HuH-7.5 (cell line): ENCODE measurements around the gene ABI3BP.

Experiments used
- DNase-seq: peaks from one replicate; pipeline ENCODE4 v3.0.0; 2011; ENCODE audit warnings: low spot score

ABI3BP gene

DNA sequence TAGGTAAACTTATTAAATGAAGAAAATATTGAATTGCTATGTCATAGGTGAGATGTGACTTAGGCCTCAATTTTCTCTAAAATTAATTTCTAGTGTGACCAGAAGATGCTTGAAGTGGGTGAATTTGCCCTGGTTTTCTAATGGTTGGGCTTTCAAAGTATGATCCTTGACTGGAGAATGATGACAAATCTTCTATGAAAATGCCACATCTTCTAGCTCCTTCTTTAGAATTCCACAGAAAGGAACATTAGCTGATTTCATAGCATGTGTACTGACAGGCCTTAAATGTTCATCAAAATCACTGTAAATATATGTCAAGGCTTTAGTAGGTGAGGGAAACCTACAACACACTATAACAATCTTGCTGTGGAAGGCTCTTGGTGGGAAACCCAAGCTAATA lies 8.9 kb downstream of the ABI3BP start:
- DNase-seq, result no peak

DNA sequence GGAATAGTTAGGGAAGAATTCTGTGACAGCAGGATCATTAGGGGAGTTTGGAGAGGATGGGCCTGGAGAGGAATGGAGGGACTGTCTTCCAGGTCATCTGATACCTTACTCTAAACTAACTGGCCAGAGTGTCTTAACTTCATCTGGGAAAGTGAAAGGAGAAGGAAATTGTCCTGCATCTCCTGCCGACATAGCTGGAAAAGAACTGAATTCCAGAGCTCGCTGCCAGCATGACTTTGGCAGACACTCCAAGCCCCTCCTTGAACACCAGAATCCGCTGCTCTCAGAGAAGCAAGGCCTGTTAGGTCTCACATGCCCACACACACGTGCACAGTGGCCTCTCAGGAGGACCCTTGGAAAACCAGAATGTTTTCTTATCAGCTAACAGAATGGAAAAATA lies 10.5 kb downstream of the ABI3BP start:
- DNase-seq, result no peak

DNA sequence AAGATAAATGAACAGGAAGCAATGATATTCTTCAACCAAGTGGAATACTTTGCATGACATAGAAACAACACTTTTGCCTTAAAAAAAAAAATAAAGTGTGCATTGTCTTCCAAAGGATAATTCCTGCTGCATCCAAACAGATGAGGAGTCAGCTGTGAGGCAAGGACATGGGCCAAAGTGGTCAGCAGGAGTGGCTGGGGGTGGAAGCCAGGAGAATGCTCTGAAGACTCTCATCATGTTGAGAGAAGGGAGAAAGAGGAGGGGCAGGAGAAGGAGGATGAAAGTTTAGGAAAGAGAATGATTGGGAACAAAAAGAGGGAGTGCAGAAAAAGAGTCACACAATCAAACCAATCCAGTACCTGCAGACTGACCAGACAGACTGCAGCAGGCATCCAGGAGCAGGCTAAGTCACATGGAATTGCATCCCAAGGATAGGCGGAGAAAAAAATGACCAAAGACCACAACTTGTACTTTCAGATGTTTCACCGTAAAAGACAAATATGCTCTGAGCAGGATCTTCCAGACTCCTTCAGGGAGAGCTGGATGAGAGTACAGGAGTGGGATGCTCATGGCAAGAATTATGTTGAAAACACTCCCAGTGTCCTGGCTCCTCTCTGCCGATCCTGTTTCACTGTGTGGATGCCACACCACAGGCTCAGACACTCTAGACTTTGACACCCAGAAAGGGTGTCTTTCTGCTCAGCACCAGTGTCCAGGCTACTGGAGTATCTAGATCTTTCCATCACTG lies 11.9 kb downstream of the ABI3BP start:
- DNase-seq, result no peak

DNA sequence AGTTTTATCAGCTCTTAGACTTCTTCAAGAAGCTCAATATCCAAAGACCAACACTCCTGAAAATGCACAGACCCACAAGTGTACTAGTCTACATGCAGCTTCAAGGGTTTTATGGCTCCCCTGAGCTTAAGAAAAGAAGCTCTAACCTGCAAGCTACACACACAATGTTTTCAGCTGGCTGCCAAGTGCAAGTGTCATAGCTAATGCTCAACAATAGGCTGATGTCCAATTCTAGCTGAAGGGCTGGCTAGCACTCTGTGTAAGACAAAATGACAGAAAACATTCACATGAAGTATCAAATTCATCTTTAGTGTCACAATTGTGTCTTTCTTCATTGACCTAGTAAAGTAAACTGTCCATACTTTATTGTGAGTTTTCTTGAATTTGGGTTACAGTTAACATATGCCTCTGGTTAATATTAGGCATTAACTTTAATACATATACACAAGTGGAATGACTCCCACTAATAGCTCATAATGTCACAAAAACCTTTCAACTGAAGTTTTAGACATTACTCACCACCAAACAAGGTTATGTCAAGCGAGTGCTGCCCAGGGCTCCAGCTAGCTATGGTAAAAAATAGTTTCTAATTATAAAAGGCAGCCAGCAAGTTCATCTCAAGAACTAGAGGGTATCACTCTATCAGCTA lies 15.1 kb downstream of the ABI3BP start:
- DNase-seq, result no peak

DNA sequence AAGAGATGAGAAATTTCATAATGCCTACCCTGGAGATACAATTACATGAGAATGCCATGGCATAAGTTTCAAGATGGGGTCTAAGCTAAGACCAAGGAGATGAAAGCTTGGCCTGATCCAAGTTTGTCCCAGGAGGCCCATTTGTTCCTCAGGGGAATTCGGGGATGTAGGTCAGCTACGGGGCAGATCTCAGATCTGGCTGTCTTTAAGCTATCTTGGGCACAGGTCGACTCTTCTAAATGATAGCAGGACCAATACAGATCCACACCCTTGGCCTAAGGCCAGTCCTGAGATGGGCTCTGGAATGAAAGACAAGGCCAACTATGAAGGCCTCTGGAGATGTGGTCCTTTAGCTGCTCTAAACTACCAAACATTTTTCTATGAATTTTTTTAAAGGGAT lies 16.6 kb downstream of the ABI3BP start:
- DNase-seq, result no peak

DNA sequence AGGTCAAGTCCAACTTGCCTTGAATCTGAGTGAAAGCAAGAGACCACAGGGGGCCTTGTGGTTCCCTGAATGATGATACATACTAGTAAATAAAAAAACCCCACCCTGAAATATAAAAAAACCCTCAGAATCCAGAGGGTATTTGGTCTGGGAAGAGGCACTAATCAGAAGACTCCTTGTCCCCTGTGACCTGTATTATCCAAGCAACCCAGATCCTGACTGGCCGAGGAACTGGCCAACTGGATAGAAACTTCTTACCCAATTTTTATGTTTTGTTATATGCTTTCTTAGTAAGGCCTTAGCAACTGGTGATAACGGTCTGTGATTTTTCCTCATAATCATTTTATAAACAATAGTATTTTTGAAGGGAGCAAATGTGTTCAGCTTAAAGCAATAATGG lies 17.5 kb downstream of the ABI3BP start:
- DNase-seq, result no peak

DNA sequence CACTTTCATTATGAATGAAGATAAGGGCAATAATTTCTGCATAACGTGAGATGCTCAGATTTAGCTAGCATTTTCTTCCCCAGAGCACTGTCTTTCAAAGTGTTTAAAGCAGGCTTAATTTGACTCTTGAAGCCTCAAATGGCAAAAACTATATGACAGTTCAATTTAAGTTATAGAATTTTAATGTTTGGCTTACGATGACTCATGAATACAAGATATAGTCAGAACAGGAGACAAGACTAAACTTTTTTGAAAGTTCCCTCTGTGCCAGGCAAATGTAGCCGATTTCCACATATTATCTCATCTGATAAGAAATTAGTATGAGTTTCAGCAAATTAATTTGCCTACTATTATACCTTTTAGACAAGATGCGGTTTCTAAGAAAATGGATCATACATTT lies 19.6 kb downstream of the ABI3BP start:
- DNase-seq, result no peak

DNA sequence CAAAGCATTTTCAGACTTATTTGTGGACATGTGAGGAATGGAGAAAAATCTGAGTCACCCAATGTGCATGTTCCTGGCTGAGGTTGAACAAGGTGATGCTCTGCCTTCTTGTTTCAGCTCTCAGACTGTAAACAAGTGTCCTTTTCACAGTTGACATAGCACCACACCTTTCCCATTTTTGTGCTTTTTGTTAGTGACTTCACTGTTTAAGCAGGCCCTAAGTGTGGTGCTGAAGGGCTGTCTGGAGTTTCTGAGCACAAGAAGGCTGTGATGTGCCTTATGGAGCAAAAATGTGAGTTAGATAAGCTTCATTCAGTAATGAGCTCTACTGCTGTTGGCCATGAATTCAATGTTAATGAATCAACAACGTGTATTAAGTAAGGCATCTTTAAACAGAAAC lies 20.4 kb downstream of the ABI3BP start:
- DNase-seq, result no peak

DNA sequence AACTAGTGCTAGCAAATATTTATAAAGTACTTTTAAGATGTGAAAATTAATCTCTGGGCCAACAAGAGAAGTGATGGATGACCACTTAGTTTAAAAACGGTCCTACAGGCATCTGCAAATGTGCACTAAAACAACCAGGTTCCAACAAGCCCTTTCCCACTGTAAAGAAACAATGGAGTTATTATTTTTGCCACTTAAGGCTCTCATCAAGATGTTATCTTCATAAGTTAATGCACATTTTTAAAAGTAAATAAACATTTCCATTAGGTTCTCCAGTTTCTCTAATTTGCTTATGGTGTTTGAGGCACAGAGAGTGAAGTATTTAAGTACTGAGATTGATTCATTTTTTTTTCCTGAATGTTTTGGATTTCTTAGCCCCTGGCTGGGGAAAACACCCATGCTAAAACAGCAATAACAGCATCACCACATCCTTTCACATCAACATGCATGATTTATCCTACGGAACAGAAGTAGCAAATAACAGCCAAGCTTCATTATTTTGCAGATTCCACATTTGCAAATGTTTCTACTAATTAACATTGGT lies 20.8 kb downstream of the ABI3BP start:
- no peak for DNase-seq

DNA sequence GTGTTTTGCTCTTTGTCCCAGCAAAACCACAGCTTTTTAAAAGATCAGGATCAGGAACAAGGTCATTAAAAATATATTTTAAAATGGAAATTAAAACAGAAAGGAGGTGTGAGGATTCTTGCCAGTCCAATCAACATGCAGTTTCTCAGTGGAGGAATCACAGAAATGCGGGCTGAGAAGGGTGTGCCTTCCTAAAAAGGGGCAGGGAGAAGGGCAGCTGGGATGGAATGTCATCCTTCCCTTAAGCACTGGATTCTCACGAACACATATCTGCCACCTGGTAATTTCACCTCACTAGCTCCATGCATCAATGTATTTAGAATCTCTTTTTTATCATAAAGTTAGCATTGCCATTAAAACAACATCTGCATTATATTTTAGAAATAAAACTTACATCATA lies 21.4 kb downstream of the ABI3BP start:
- no peak for DNase-seq

DNA sequence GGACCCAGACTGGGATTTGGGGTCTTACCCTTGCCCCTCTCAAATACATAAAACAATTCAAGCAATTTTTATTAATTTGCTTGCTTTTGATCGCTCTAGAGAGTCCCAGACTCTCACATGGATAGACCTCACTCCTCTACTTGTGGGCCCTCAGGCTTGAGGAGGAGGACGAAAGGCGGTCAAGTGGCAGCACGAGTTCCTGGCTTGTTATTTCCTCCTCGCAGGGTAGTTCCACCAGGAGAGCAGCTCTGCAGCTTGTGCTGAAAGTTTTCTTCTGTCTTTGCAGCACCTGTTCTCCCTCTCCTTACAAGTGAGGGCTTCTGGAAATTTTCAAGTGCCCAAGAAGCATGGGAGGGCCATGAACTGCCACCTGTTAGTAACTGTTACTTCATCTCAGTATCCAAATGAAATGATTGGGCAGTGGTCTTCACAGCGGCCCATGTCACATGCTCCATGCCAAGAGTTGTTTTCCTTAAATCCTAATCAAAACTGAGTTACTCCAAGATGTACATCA lies 22.7 kb downstream of the ABI3BP start:
- no peak for DNase-seq

DNA sequence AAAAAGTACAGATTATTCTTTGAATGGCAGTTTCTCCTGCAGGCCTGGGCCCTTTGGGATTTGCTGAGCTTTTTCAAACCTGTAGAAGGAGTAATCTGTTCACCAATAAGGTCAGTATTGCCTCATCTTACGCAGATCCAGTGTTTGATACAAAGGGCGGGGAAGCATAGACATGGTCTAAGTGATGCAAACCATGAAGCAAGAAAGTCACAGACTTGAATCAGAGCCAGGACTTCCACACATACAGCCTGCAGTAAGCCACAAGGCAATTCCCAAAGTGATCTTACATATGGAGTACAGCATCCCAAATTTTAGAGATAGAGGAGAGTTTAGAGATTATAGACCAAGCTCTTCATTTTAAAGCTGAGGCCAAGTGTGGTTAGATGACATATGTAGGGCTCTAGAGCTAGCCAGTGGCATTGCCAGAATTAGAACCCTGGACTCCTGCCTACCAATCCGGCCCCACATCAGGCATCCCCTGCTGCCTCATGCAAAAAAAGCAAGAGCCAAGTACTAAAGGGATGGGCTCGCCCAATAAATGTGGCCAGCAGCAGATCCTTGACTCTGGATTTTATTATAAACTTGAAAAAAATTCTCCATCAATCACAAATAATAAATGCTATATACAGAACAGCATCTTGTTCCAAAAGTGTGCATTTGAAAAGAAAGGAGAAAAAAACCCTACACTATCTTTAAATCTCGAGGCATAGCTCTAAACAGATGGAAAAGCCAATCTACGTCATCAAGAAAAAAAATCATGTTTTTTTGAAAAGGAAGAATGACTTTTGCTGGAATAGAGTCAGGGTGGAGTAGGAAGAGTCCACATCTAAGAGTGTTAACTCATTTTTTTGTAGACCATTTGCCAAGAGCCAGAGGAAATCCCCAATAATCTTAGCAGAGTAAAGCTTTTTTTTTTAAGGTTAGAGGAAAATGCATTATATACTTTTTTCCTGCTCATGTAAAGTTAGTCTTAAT lies 24.0 kb downstream of the ABI3BP start:
- DNase-seq, result no peak

DNA sequence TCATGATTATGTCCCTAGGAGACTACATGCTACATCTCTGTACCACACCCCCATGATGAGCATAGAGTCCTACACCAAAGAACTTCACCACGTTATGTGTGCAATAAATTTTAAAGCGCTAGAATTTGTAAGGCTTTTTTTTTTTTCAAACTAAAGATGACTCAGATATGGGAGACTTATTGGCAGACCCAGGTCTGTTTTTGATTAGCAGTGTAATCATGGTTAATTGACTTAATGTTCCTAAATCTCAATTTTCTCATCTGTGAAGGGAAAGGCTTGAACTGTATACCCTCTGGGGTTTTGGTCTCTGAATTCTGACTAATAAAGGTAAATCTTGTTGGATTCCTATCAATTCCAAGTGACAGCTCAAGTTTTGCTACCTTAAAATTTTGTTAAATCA lies 26.4 kb downstream of the ABI3BP start:
- no peak for DNase-seq

DNA sequence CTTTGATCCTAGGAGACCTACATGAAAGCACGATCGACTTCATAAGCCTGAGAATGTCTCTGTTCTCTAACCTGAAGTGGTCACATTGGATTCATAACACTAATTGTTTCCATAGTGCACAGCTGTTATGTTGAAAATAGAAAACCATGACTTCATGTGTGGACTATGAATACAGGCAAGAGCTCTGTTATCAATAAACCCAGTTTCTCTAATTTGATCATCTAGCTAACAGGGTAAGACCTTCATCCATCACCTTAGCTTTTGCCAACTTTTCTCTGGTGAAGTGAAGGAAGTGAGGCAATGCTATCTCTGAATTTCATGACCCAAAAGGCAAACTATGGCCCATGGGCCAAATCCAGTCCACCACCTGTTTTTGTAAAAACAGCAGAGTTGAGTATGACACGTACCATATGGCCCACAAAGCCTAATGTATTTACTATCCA lies 27.2 kb downstream of the ABI3BP start:
- no peak for DNase-seq

DNA sequence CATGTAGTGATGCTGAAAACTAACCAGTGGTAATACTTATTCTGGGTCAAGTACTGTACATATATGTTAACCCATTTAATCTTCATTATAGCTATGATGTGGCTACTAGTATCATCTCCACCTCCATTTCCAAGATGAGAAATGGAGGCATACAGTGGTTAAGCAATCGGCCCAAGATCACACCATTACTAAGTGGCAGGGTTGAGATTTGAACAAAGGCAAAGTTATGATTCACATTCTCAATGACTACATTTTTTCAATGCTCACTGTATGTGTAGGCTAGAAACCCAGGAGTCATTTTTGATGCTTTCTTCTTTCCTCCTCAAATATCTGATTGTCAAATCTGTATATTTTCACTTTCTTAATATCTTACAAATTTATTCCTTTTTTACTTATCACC lies 30.2 kb downstream of the ABI3BP start:
- no peak for DNase-seq

DNA sequence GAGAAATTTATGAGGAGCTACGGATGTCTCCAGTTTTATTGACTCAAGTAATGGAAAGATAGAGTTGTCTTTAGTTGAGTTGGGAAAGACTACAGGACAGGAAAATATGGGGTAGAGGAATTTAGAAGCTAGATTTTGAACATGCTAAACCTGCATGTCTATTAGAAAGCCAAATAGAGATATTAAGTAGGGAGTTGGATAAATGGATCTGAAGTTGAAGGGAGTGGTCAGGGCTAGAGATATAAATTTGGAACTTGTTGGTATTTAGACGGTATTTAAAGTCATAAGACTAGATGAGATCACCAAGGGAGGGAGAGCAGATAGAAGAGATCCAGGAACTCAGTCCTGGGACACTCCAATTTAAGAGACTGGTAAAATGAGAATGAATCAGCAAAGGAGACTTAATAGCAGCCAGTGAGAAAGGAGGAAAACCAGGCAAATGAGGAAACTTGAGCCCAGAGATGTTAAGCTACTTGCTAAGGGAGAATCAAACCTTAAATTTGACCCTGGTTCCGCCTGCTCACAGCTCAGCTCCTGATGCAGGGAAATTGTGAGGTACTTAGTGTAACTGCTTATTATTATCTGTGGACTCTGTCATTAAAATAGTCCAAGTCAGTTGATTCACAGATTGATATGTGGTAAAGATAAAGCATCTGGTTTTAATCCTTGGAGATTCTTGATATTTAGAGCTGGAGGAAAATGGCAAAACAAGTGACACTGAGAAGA lies 35.8 kb downstream of the ABI3BP start:
- no peak for DNase-seq

DNA sequence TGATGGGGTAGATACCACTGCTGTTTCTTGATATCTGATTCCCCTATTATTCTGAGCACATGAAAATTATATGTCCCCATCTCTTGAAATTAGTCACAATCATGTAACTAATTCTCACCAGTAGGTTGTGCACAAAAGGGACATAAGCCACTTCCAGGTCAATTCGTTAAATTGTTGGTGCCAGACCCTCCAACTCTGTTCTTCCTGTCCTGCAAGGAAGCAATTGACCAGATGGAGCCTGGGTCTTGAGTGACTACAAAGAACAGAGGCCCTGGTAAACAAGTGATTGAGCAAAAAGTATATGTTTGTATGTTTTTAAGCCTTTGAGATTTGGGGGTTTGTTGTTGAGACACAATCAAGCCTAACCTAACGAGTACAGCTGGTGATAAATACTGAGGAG lies 36.9 kb downstream of the ABI3BP start:
- DNase-seq, result no peak

DNA sequence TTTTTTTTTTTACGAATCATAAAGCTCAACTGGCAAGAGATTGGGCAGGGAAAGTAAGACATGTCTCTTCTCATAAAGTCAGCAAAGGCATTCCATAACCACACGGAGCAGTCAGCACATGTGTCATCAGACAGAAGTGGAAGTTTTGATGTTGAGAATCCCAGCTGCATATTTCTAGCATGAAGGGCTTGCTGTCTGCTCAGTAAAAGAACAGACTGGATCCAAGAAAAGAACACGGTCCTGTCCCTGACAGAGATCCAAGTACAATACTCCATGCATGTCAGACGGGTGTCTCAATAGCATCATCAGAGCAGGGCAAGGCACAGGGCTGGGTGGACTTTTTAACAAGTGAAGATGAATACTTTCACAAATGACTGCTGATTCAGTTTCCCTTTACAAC lies 38.2 kb downstream of the ABI3BP start:
- no peak for DNase-seq

DNA sequence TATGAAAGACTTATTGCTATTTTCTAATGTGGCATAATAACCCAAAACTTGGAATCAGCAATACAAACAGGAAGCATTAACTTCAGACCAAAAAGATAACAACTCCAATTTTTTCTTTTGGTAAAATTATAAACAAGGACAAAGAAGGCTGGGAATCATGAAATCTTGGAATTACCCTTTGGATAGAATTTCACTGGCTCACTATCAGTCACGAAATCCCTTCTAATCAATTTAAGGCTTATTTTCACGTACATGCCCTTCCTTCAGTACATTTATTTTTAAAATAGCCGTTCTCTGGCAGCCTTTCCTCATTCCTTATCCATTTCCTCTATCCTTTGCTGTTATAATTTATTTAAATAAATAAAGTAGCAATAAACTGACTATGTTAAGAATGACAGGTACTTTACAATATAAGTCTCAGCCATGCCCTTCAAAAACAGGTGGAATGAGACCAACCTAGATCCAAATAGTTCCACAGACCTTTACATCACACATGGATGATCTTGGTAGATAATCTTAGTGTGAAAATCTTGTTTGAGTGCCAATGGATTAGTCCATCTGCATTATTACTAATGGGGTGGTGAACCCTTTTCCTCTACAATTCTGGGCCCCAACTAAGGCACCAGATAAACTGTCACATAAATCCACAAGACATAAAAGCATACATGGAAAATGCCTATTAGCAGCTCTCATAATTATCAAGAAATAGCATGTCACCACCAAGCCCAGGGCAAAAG lies 38.9 kb downstream of the ABI3BP start:
- no peak for DNase-seq

DNA sequence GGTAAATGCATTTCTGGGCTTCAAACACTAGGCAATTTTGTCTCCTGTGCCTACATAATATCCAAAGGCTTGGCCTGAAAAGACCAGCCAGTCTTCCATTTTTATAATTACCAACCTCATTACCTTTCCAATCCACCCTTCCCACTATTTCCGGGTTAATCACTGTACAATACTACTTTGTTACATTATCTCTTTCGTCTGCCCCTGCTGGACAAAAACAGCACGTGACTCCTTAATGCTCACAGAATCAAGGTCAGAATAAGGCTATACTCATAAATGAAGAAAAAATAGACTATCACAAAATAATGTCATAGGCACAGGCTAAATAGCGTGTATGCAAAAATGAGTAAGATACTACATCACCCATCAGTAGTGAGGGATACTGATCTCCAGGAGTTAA lies 40.1 kb downstream of the ABI3BP start:
- no peak for DNase-seq

DNA sequence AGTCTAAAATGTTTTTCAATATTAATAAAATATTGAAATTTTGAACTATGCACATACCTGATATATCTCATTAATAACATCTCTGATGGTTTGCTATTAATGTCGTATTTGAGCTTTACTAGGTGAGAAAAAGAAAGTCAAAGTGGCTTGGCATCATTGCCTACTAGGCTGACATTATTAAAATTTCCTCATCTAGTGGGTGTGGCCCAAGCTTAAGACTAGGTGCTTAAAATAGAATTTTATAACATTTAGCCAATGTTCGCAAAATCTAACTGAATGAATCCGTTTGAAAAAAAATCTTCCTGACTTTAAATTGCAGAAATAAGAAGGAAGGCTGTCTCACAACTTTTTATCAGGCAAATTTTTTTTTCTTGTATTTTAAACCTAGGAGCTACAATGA lies 46.1 kb downstream of the ABI3BP start:
- no peak for DNase-seq
